GM18505 (cell line): ENCODE measurements around the gene CHD2.

Source experiments
- ATAC-seq: cut with Tn5 transposase; IDR thresholded peaks from one replicate; pipeline ENCODE4 v1.9.1; 2021; ENCODE audit not compliant: unreplicated experiment
- POLR2A ChIP-seq: IDR thresholded peaks from 4 replicates; pipeline ENCODE4 v1.6.1; 2011; ENCODE audit warnings: borderline replicate concordance; ENCODE audit not compliant: insufficient read depth, insufficient read length; ENCODE audit errors: extremely low read depth

Gene CHD2

GRCh38 chr15:92921215-92922131, 21.3 kb downstream of the CHD2 start:
- no peak for TF ChIP-seq POLR2A
- ATAC-seq, result no peak

GRCh38 chr15:92922418-92923002, 22.4 kb downstream of the CHD2 start:
- ATAC-seq, result no peak
- TF ChIP-seq POLR2A, result no peak

GRCh38 chr15:92924216-92924615, 24.1 kb downstream of the CHD2 start:
- ATAC-seq, result no peak
- TF ChIP-seq POLR2A, result no peak

GRCh38 chr15:92925454-92925853, 25.3 kb downstream of the CHD2 start:
- no peak for ATAC-seq

GRCh38 chr15:92928225-92928750, 28.2 kb downstream of the CHD2 start:
- TF ChIP-seq POLR2A, result no peak
- ATAC-seq, result no peak

More at GRCh38 chr15:92925454-92925853, 25.3 kb downstream of the CHD2 start:
- no peak for TF ChIP-seq POLR2A

- TF ChIP-seq POLR2A, result no peak
These were observed 28.9 kb downstream of the CHD2 start for GRCh38 chr15:92929002-92929401.

GRCh38 chr15:92930054-92930621, 30.0 kb downstream of the CHD2 start:
- no peak for TF ChIP-seq POLR2A
- no peak for ATAC-seq

More at GRCh38 chr15:92929002-92929401, 28.9 kb downstream of the CHD2 start:
- no peak for ATAC-seq

- TF ChIP-seq POLR2A, result no peak
- ATAC-seq, result no peak
These were observed 30.7 kb downstream of the CHD2 start for GRCh38 chr15:92930776-92931175.

- no peak for TF ChIP-seq POLR2A
- ATAC-seq, result no peak
These were observed 33.0 kb downstream of the CHD2 start for GRCh38 chr15:92932946-92933649.

- ATAC-seq, result no peak
- TF ChIP-seq POLR2A, result no peak
These were observed 33.7 kb downstream of the CHD2 start for GRCh38 chr15:92933831-92934230.

- TF ChIP-seq POLR2A, result no peak
- no peak for ATAC-seq
These were observed 34.6 kb downstream of the CHD2 start for GRCh38 chr15:92934716-92935115.

GRCh38 chr15:92936138-92936537, 36.0 kb downstream of the CHD2 start:
- ATAC-seq, result no peak
- TF ChIP-seq POLR2A, result no peak

GRCh38 chr15:92936693-92937092, 36.6 kb downstream of the CHD2 start:
- TF ChIP-seq POLR2A, result no peak
- ATAC-seq, result no peak
